Gastroesophageal sphincter (tissue), 4 donors: ENCODE data around the gene EMILIN2. TPM values are rescaled to one million over a fixed set of nuclear protein-coding genes. Genes with fewer than 3 reads are reported as not detected.

Experiments
- ATAC-seq: fragments of 150-250 bp; one replicate; pipeline ENCODE4 v1.9.1; 2016; ENCODE audit warnings: mild to moderate bottlenecking, moderate library complexity
- H3K27ac ChIP-seq, 4 donors: fragments of 200-600 bp; sonication (generic) in 3 of 4; 1 replicate in 3 of 4; 2 replicates in 1 of 4; pipeline ENCODE4 v1.5.1; 2016 to 2019
- H3K27me3 ChIP-seq: fragments of 200-600 bp; sonication (generic); one replicate; pipeline ENCODE4 v1.5.1; 2019
- H3K36me3 ChIP-seq, 2 donors: fragments of 200-600 bp; sonication (generic); one replicate each; pipeline ENCODE4 v1.5.1; 2019; ENCODE audit warnings: control low read depth in 1 of 2
- H3K4me1 ChIP-seq, 3 donors: fragments of 200-600 bp; sonication (generic); 1 replicate in 2 of 3; 2 replicates in 1 of 3; pipeline ENCODE4 v1.5.1; 2016 to 2019; ENCODE audit warnings: control low read depth in 2 of 3
- H3K4me3 ChIP-seq, 2 donors: fragments of 200-600 bp; sonication (generic); one replicate each; pipeline ENCODE4 v1.5.1; 2019; ENCODE audit warnings: mild to moderate bottlenecking in 1 of 2, moderate library complexity in 1 of 2
- H3K9me3 ChIP-seq, 3 donors: fragments of 200-600 bp; sonication (generic); one replicate each; pipeline ENCODE4 v1.5.1; 2017 to 2019; ENCODE audit warnings: control low read depth in 2 of 3
- EP300 ChIP-seq: sonication (generic); formaldehyde crosslinking; IDR thresholded peaks from one replicate; pipeline ENCODE4 v1.6.1; 2017; ENCODE audit warnings: antibody characterized with exemption, mild to moderate bottlenecking
- POLR2A ChIP-seq, 2 donors: fragments of 450-650 bp; IDR thresholded peaks; one replicate each; pipeline ENCODE4 v1.6.1; 2017; ENCODE audit warnings: antibody characterized with exemption in 2 of 2, mild to moderate bottlenecking in 2 of 2, moderate library complexity in 1 of 2
- POLR2AphosphoS5 ChIP-seq: sonication (generic); formaldehyde crosslinking; IDR thresholded peaks from one replicate; pipeline ENCODE4 v1.6.1; 2017; ENCODE audit warnings: antibody characterized with exemption
- WGBS, 2 donors: methylation state at CpG; one replicate each; pipeline ENCODE4 v1.1.5; 2018; ENCODE audit warnings: low coverage in 1 of 2; 5-methylcytosine and 5-hydroxymethylcytosine counted together
- total RNA-seq, 4 donors: library from RNA; depleted of rRNA; stranded (reverse); fragments of >200 nt; gene quantifications; one replicate each; pipeline ENCODE4 v1.1.0, GENCODE V29; 2016
- TF ChIP-seq, protein P1 (sequence below), 4 experiments: fragments of 200-600 bp in 2 of 4; fragments of 450-650 bp in 2 of 4; sonication (generic) in 1 of 4; IDR thresholded peaks; one replicate each; pipeline ENCODE4 v1.5.1; 2017 to 2019; ENCODE audit warnings: antibody characterized with exemption in 4 of 4, mild to moderate bottlenecking in 2 of 4, moderate library complexity in 2 of 4

The EMILIN2 gene
- total RNA-seq, 4 donors from 2014 or later, result 11.2 to 20.9 (median 17.0) TPM

GRCh38 chr18:2823202-2823601 is 23.6 kb upstream of the EMILIN2 start:
- Histone ChIP-seq H3K4me1 (no peaks in the 10 kb centered on the region), H3K27me3 (no peaks in the 10 kb centered on the region), H3K4me3 (no peak overlapping the region), H3K9me3 (peaks cover 0 to 4% (median 0%) of the 10 kb centered on the region in 3 donors), H3K36me3 (no peaks in the 10 kb centered on the region), H3K27ac (no peak overlapping the region)
- 68 to 73% methylated on average over 1 to 2 of the region's 2 CpGs for WGBS, 2 donors
- TF ChIP-seq POLR2A (IDR thresholded peaks at IDR 0.05) (no peak), EP300 (no peak), POLR2AphosphoS5 (no peak)
- TF ChIP-seq, protein P1, sequence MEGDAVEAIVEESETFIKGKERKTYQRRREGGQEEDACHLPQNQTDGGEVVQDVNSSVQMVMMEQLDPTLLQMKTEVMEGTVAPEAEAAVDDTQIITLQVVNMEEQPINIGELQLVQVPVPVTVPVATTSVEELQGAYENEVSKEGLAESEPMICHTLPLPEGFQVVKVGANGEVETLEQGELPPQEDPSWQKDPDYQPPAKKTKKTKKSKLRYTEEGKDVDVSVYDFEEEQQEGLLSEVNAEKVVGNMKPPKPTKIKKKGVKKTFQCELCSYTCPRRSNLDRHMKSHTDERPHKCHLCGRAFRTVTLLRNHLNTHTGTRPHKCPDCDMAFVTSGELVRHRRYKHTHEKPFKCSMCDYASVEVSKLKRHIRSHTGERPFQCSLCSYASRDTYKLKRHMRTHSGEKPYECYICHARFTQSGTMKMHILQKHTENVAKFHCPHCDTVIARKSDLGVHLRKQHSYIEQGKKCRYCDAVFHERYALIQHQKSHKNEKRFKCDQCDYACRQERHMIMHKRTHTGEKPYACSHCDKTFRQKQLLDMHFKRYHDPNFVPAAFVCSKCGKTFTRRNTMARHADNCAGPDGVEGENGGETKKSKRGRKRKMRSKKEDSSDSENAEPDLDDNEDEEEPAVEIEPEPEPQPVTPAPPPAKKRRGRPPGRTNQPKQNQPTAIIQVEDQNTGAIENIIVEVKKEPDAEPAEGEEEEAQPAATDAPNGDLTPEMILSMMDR (IDR thresholded peaks at IDR 0.05), result no peak
- no peak for ATAC-seq

DNA sequence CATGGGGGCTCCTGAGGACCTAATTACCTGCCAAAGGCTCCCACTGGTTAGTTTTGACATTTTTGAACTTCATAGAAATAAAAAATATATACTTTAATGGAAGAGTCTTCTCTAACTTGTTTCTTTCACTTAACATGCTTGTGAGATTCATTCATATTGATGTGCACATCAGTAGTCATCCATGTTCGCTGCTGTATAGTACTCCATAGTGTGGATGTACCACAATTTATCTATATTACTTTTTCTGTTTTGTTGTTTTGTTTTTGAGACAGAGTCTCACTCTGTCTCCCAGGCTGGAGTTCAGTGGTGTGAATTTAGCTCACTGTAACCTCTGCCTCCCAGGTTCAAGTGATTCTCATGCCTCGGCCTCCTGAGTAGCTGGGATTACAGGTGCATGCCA is 22.8 kb upstream of the EMILIN2 start:
- no peak overlapping the region for H3K4me3 ChIP-seq
- TF ChIP-seq POLR2AphosphoS5 (no peak), EP300 (no peak), POLR2A (IDR thresholded peaks at IDR 0.05) (no peak)
- TF ChIP-seq, protein P1 (IDR thresholded peaks at IDR 0.05), result no peak
- ATAC-seq, result no peak
- no peak overlapping the region for H3K27ac ChIP-seq
- 97 to 100% methylated on average over 2 of the region's 2 CpGs for WGBS, 2 donors
- no peaks in the 10 kb centered on the region for H3K4me1 ChIP-seq
- no peaks in the 10 kb centered on the region for H3K27me3 ChIP-seq
- no peaks in the 10 kb centered on the region for H3K9me3 ChIP-seq
- no peaks in the 10 kb centered on the region for H3K36me3 ChIP-seq

GRCh38 chr18:2824865-2825264 is 21.9 kb upstream of the EMILIN2 start:
- Histone ChIP-seq H3K9me3 (no peaks in the 10 kb centered on the region), H3K27ac (no peak overlapping the region), H3K4me3 (no peak overlapping the region), H3K27me3 (no peaks in the 10 kb centered on the region), H3K36me3 (no peaks in the 10 kb centered on the region), H3K4me1 (no peaks in the 10 kb centered on the region)
- no peak for ATAC-seq
- TF ChIP-seq EP300 (no peak), POLR2AphosphoS5 (no peak), POLR2A (IDR thresholded peaks at IDR 0.05) (no peak)
- TF ChIP-seq, protein P1 (IDR thresholded peaks at IDR 0.05), result no peak
- WGBS, 2 donors, result 81 to 90% methylated on average over 4 to 5 of the region's 5 CpGs

DNA sequence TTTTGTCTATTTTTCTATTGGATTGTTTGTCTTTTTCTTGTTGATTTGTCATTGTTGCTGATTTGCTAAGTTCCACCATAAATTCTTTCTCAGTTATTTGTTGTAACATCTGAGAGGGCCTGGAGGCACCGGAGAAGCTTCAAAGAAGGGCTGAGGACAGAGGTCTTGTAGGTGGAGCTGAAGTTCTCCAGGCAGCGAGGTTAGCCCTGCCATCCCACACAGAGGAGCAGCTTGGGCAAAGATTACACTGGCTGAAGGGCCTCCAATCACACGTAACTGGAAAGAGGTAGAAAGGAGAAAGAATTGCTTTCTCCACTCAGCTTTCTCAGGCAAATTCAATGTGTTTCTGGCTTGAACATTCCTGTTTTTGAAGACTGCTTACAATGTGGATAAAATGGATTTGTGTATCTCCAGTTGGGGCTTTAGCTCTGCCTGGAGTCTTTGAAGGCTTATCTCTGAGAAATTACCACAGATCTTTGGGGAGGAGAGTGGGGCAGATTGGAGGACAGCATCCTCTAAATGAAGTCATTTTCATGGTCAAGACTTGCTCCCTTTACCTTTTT is 21.1 kb upstream of the EMILIN2 start:
- 93 to 100% methylated on average over 1 to 2 of the region's 3 CpGs for WGBS, 2 donors
- Histone ChIP-seq H3K36me3 (no peaks in the 10 kb centered on the region), H3K27ac (no peak overlapping the region), H3K27me3 (no peaks in the 10 kb centered on the region), H3K4me3 (no peak overlapping the region), H3K4me1 (no peaks in the 10 kb centered on the region), H3K9me3 (no peaks in the 10 kb centered on the region)
- no peak for ATAC-seq
- no peak for TF ChIP-seq POLR2AphosphoS5
- TF ChIP-seq, protein P1 (IDR thresholded peaks at IDR 0.05), result no peak
- no peak for TF ChIP-seq EP300
- no peak for TF ChIP-seq POLR2A (IDR thresholded peaks at IDR 0.05)

DNA sequence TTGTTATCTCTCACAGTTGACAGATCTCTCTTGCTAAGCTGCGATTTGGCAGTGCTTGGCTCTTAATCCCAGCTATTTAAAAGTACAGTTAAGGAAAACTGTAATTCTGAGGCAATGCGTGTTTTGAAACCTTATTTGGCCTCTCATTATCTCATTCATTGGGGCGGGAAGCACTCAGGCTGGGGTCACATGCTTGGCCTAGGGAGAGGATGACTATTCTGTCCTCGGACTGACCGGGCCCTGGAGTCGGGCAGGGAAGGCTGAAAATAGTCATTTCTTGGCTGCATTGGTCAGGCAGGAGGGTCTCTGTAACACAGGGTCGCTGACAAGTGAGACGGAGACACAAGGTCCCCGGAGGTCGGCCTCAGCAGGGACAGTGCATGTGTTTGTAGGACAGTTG is 20.2 kb upstream of the EMILIN2 start:
- 36 to 45% methylated on average over 3 to 7 of the region's 10 CpGs for WGBS, 2 donors
- Histone ChIP-seq H3K36me3 (no peaks in the 10 kb centered on the region), H3K9me3 (no peaks in the 10 kb centered on the region), H3K4me3 (no peak overlapping the region), H3K27ac (peak overlapping the region in 1 of 4 donors; percentile 19), H3K27me3 (no peaks in the 10 kb centered on the region), H3K4me1 (no peaks in the 10 kb centered on the region)
- ATAC-seq, result peak; percentile 84
- TF ChIP-seq POLR2A (IDR thresholded peaks at IDR 0.05) (no peak), POLR2AphosphoS5 (no peak), EP300 (no peak)
- TF ChIP-seq, protein P1 (IDR thresholded peaks at IDR 0.05), result no peak
